Stimulated activated CD8-positive, alpha-beta memory T cell treated with anti-CD3 and anti-CD28 coated beads, Interleukin-4, amount 100 ng/mL, for 1 hour (primary cell): ENCODE results near the gene ZFP64.
"Not testable (repeated sequence)": the region's sequence is repeated elsewhere in the genome, so short reads cannot be mapped to it uniquely, and the experiment has no call there.

Experiments
- DNase-seq, 2 donors: peaks; one replicate each; pipeline ENCODE4 v3.0.0-alpha.2; 2020; ENCODE audit warnings: low read depth in 2 of 2, low spot score in 1 of 2

ZFP64 gene

GRCh38 chr20:52160621-52161204, 30.9 kb downstream of the ZFP64 start:
- DNase-seq = no peak

- no peak for DNase-seq
Observed at GRCh38 chr20:52160049-52160570, 31.5 kb downstream of the ZFP64 start.

GRCh38 chr20:52154575-52154974, 37.0 kb downstream of the ZFP64 start:
- no peak for DNase-seq

- DNase-seq = no peak
Observed at GRCh38 chr20:52153896-52154295, 37.7 kb downstream of the ZFP64 start.

- DNase-seq = no peak
Observed at GRCh38 chr20:52152921-52153320, 38.7 kb downstream of the ZFP64 start.

GRCh38 chr20:52152416-52152815, 39.2 kb downstream of the ZFP64 start:
- no peak for DNase-seq

- DNase-seq = no peak
Observed at GRCh38 chr20:52150440-52151258, 40.9 kb downstream of the ZFP64 start.

- no peak for DNase-seq
Observed at GRCh38 chr20:52145587-52145986, 46.0 kb downstream of the ZFP64 start.

GRCh38 chr20:52143277-52143676, 48.3 kb downstream of the ZFP64 start:
- no peak for DNase-seq

GRCh38 chr20:52142757-52143156, 48.8 kb downstream of the ZFP64 start:
- no peak for DNase-seq

- DNase-seq = no peak
Observed at GRCh38 chr20:52139986-52140385, 51.6 kb downstream of the ZFP64 start.

- DNase-seq = no peak
Observed at GRCh38 chr20:52137850-52138249, 53.7 kb downstream of the ZFP64 start.

GRCh38 chr20:52133714-52134113, 57.9 kb downstream of the ZFP64 start:
- not testable (repeated sequence) for DNase-seq

- DNase-seq = no peak
Observed at GRCh38 chr20:52132337-52132736, 59.2 kb downstream of the ZFP64 start.

GRCh38 chr20:52131048-52131643, 60.4 kb downstream of the ZFP64 start:
- DNase-seq = no peak

- no peak for DNase-seq
Observed at GRCh38 chr20:52130406-52130805, 61.2 kb downstream of the ZFP64 start.

- no peak for DNase-seq
Observed at GRCh38 chr20:52129611-52130010, 62.0 kb downstream of the ZFP64 start.

GRCh38 chr20:52127309-52127708, 64.3 kb downstream of the ZFP64 start:
- DNase-seq = no peak

GRCh38 chr20:52124821-52125220, 66.8 kb downstream of the ZFP64 start:
- no peak for DNase-seq

- DNase-seq = no peak
Observed at GRCh38 chr20:52118696-52119095, 72.9 kb downstream of the ZFP64 start.

- no peak for DNase-seq
Observed at GRCh38 chr20:52118016-52118623, 73.5 kb downstream of the ZFP64 start.

- no peak for DNase-seq
Observed at GRCh38 chr20:52110456-52110855, 81.1 kb downstream of the ZFP64 start.
